Motor neuron (in vitro differentiated cells): ENCODE results near the gene BCAR3. TPM values are rescaled to one million over a fixed set of nuclear protein-coding genes. Genes with fewer than 3 reads are reported as not detected.

ENCODE experiments used
- ATAC-seq, 8 experiments: fragments of 200-7000 bp; cut with Tn5 transposase; replicated peaks in 6 of 8; 2 replicates each; pipeline ENCODE4 v1.8.0; 2021; ENCODE audit warnings: mild to moderate bottlenecking in 8 of 8, moderate library complexity in 8 of 8
- H3K27ac ChIP-seq, 2 donors: fragments of 250-450 bp; sonication (Bioruptor Pico); 2 replicates each; pipeline ENCODE4 v1.9.0; 2021; ENCODE audit warnings: antibody characterized with exemption in 2 of 2, mild to moderate bottlenecking in 2 of 2, moderate library complexity in 1 of 2
- H3K4me1 ChIP-seq, 2 donors: fragments of 250-450 bp; sonication (Bioruptor Pico); replicated peaks in 1 of 2; 2 replicates each; pipeline ENCODE4 v1.6.1; 2021; ENCODE audit warnings: antibody characterized with exemption in 2 of 2, mild to moderate bottlenecking in 2 of 2, moderate library complexity in 1 of 2
- H3K4me3 ChIP-seq, 5 donors: fragments of 250-450 bp; sonication (Bioruptor Pico); 2 replicates each; pipeline ENCODE4 v1.9.0; 2021; ENCODE audit warnings: antibody characterized with exemption in 5 of 5, mild to moderate bottlenecking in 5 of 5, moderate library complexity in 4 of 5
- WGBS, 10 experiments: fragments of 450-650 bp; shearing (Covaris generic); methylation state at CpG; one replicate each; pipeline ENCODE4 v1.0.0; 2022; 5-methylcytosine and 5-hydroxymethylcytosine counted together
- in situ Hi-C, 9 experiments: fragments of 400-800 bp; cut with MboI; loops; one replicate each; pipeline ENCODE4 v1.15.0; 2021; ENCODE audit warnings: low sequenced_read_pairs in 9 of 9, low pct_unique_long_range_greater_than_20kb in 2 of 9; ENCODE audit not compliant: unreplicated experiment in 9 of 9
- total RNA-seq, 8 experiments: library from RNA; unstranded; fragments of 300-600 nt; gene quantifications; 2 replicates each; pipeline versions ENCODE4 v1.2.3 to v1.2.4, GENCODE V29; 2022

Gene BCAR3
- total RNA-seq = 10 to 100 TPM in 7 of 8 experiments, 1 to 10 TPM in 1; 7.9 to 49.4 (median 20.3) TPM

DNA sequence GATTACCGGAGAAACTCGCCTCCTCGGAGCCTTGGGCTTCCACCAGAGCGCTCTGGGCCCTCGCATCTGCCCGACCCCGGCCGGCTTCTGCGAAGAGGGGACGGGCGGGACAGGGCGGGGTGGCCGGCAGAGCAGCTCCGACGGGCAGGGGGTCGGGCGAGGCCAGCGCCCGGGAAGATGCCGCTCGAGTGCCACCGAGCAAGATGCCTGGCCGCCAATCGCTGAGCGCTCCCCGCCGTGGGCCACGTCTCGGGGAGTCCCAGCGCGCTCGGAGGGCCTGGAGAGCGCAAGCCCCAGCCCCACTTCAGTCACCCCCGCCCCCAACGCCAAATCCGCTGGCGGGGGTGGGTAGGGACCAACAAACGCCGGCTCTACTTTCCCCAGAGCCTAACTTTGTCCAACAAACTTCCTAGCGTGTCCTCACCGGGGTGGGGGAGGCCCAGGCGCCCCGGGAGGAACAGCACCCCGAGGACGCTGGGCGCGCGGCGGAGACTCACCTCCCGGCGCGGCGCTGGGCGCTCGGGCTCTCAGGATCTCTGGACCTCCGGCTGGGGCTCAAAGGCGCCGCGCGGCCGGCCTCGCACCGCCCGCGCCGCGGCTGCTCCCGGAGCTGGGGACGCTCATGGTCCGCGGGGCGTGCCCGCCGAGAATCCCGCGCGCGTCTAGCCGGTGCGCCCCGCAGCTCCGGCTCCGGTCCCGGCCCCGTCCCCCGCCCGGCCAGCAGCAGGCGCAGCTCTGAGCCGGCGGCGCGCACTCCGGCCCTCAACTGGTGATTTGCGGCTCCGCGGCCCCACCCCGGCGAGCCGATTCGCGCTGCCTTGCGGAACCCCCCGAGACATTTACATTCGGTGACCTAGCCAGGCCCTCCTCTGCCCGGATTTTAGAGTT is at the start of gene BCAR3:
BCAR3 (minus strand) TSS at position 737 of the 888 bp plus-strand sequence. CDS start 6,907 bp downstream, outside the sequence.
- Histone ChIP-seq H3K27ac (peak within 1 kb of the TSS; percentile 68 to 85), H3K4me3 (peak within 1 kb of the TSS; percentile 51 to 78 (median 69)), H3K4me1 (peaks cover 41 to 46% of the 10 kb centered on the region in 2 donors)
- 0 to 1% (median 0%) methylated on average over 1 to 42 of the region's 105 CpGs; no CpG with 5 or more reads in 6 of the 10 experiments for WGBS, 10 experiments
- peak; percentile 69 to 84 (median 76) for ATAC-seq
- in situ Hi-C loops = no loop called here

DNA sequence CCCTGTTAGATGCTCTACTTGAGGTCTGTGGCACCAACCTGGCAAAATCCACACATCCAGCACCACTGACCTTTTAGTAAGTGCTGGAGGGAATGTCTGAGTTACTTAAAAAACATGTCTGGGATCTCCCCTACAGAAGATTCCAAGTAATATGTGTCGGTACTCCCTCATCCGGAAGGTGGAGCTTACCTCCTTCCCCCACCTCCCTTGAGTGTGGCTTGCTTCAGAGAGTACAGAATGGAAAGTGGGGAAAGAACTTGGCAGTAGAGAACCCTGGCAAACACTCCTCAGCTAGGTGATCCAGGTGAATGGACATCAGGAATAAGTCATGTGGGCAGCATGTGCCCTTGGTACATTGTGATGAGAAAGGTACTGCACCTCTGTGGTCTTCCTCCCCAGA is 49.0 kb upstream of the BCAR3 start:
- 75 to 100% (median 100%) methylated on average over 1 to 2 of the region's 2 CpGs; no CpG with 5 or more reads in 6 of the 10 experiments for WGBS, 10 experiments
- no peak overlapping the region for H3K27ac ChIP-seq

DNA sequence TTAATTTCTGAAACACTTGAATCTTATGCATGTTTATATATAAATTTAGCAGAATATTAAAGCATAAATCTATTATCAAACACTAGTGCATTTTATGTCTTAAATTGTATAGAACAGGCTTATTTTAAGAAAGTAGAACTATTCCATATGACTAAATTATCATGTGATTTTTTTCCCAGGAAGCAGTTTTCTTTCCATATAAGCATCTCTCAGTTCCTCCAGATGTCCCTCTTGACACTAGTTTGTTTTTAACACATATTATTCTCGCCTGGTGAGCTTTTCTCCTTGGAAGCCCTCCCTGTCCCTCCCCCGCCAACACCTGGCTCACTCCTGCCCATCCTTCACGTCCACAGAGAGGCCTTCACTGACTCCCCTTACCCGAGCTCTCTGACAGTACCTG is 48.3 kb upstream of the BCAR3 start:
- 73 to 100% (median 83%) methylated on average over 1 to 3 of the region's 4 CpGs; no CpG with 5 or more reads in 3 of the 10 experiments for WGBS, 10 experiments
- in situ Hi-C loops = loop anchor here in 1 of 9 experiments (25.0 kb wide), 1 partner anchor 107 kb away; no protein-coding TSS in a partner anchor
- Histone ChIP-seq H3K4me1 (peaks cover 6 to 16% of the 10 kb centered on the region in 2 donors), H3K4me3 (no peak overlapping the region), H3K27ac (no peak overlapping the region)
- peak in 1 of 8 experiments; percentile 25 for ATAC-seq

More for the DNA sequence above, 49.0 kb upstream of the BCAR3 start:
- no peak for ATAC-seq
- Histone ChIP-seq H3K4me3 (no peak overlapping the region), H3K4me1 (peaks cover 6 to 15% of the 10 kb centered on the region in 2 donors)
- in situ Hi-C loops = loop anchor here in 1 of 9 experiments (25.0 kb wide), 1 partner anchor 107 kb away; no protein-coding TSS in a partner anchor

DNA sequence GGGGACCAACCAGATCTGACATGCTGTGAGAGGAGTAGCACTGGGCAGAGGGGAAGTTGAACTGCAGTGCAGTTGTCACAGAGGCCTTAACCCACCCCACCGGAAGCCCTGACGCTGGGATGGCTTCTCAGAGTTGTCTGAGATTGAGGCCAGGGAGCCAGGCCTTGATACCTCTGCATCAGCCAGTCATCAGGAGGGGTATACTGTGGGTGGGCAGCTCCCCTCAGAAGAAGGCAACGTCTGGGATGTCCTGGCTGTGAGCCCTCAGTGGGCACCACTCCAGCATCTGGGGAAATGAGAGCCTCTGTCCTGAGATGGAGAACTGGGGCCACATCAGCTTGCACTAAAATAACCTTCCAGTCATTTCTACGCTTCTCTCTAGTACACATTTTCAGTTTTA is 47.9 kb upstream of the BCAR3 start:
- in situ Hi-C loops = loop anchor here in 1 of 9 experiments (25.0 kb wide), 1 partner anchor 108 kb away; no protein-coding TSS in a partner anchor

DNA sequence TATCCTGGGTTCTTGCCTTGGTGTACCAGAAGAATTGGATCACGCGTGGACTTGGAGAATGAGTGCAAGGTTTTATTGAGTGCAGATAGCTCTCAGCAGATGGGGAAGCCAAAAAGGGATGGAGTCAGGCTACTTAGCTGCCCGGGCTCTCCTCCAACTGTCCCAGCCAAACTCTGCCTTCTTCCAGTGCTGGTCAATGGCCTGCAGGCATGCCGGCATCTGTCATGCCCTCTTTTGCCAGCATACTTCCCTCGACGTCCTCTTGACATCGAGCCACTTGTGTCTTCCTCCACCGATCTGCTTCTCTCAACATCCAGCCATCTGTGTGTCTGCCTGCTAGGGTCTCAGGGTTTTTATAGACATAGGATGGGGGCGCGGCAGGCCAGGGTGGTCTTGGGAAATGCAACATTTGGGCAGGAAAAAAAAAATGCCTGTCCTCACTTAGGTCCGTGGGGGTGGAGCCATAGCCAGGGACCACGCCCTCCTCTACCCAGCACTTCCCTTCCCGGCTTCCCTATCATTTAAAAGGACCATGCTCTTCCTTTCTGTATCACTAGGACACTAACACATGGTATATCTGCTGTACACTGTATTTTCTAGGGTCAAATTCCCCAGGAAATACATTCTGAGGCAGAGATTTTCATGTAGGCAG is 47.0 kb upstream of the BCAR3 start:
- Histone ChIP-seq H3K27ac (no peak overlapping the region), H3K4me3 (no peak overlapping the region), H3K4me1 (peaks cover 18 to 29% of the 10 kb centered on the region in 2 donors)
- in situ Hi-C loops = loop anchor here in 1 of 9 experiments (25.0 kb wide), 1 partner anchor 109 kb away; no protein-coding TSS in a partner anchor
- ATAC-seq = no peak
- WGBS, 10 experiments = 17 to 100% (median 80%) methylated on average over 1 to 11 of the region's 13 CpGs; no CpG with 5 or more reads in 1 of the 10 experiments

More for the DNA sequence above, 47.9 kb upstream of the BCAR3 start:
- H3K4me1 ChIP-seq = peaks cover 9 to 20% of the 10 kb centered on the region in 2 donors
- H3K4me3 ChIP-seq = no peak overlapping the region
- WGBS, 10 experiments = 75 to 100% (median 97%) methylated on average over 1 to 4 of the region's 4 CpGs; no CpG with 5 or more reads in 2 of the 10 experiments
- no peak for ATAC-seq
- H3K27ac ChIP-seq = no peak overlapping the region

DNA sequence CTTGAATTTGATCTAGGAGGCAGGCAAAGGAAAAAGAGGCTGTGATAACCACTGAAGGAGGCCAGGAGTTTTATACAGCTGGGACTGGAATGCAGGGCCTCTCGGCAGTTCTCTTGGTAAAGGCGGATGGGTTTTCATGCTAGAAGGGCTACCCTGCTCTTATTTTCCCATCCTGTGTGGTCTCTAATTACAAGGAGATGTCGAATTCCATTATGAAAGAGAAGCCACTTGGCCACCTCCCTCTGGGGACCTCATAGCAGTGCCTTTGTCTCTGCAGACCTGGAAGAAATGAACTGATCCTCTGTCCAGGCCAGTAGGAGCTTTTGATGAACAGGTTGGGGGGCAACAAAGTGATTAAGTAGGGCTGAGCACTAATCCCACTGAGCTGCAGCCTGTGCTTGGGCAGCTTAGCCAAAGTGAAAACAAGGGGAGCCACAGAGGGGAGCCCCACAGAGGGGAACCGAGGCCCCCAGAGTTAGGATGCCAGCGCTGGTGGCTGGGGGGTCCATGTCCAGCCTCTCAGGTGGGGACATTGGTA is 42.2 kb upstream of the BCAR3 start:
- no peak overlapping the region for H3K4me3 ChIP-seq
- in situ Hi-C loops = no loop called here
- ATAC-seq = no peak
- 24 to 100% (median 54%) methylated on average over 1 to 5 of the region's 5 CpGs; no CpG with 5 or more reads in 2 of the 10 experiments for WGBS, 10 experiments
- H3K4me1 ChIP-seq = peaks cover 38 to 49% of the 10 kb centered on the region in 2 donors
- peak overlapping the region; percentile 90 to 91 for H3K27ac ChIP-seq

DNA sequence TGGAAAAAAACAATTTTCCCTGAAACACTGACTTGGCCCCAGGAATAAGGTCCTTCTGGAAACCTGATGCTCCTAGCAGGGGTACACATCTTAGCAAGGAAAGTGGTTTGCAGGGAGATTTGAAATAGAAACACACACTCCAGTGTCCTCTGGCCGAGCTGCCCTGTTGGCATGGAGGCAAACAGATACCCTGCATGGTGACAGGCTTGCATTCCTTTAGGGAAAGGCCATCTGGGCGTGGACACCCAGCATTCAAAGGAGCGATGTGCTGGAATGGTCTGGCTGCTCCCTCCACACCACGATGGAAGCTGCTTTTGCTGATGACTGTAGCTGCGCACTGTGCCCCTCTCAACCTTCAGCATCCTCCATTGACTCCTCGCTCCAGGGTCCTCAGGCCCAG is 41.5 kb upstream of the BCAR3 start:
- in situ Hi-C loops = no loop called here
- peak; percentile 21 to 92 (median 52) for ATAC-seq
- H3K4me1 ChIP-seq = peaks cover 38 to 46% of the 10 kb centered on the region in 2 donors
- peak overlapping the region; percentile 90 to 91 for H3K27ac ChIP-seq
- H3K4me3 ChIP-seq = no peak overlapping the region
- 28 to 100% (median 67%) methylated on average over 1 to 6 of the region's 6 CpGs; no CpG with 5 or more reads in 4 of the 10 experiments for WGBS, 10 experiments

DNA sequence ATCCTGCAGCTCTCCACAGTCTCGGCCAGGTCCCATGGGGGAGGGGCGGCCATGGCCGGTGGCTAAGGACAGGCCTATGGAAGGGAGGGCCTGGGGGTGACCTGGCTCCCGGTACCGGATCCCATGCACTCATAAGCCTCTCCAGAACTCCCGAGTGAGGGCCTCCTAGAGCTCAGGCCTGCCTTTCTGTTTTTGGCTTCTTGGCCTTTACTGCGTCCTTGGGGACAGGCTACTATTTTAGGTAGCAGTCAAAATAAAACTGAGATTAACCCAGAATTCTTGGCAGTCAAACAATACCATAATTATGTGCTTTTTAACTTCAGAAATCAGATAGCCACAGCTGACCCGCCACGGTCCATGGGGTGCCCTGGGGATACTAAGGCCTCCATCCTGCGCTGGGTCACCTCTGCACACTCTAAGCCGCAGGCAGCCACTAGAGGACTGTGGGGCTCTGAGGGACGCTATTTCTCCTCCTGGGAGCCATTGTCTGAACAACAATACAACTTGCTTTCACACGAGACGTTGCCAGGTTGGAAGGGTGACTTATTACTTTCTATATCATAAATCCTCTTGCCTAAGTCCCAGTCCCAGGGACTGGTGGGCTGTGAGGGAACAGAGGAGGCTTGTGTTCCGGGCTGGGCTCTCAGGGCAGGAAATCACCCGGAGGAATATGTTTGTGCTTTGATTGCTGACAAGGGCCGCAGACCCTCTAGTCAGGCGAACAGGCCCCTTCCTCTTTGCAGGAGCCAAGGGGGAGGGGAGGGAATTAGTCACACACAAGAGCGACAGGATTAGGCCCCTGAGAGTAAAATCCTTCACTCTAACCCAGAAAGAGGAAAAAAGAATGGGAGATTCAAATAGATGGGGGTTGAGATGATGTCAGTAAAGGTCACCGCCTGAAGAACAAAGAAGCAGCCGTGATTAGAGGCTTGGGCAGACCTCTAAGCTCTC is 40.7 kb upstream of the BCAR3 start:
- Histone ChIP-seq H3K27ac (peak overlapping the region; percentile 90 to 91), H3K4me1 (peaks cover 35 to 44% of the 10 kb centered on the region in 2 donors), H3K4me3 (no peak overlapping the region)
- in situ Hi-C loops = no loop called here
- peak in 5 of 8 experiments; percentile 85 to 88 (median 86) for ATAC-seq
- 0 to 100% (median 20%) methylated on average over 2 to 16 of the region's 21 CpGs; no CpG with 5 or more reads in 3 of the 10 experiments for WGBS, 10 experiments

DNA sequence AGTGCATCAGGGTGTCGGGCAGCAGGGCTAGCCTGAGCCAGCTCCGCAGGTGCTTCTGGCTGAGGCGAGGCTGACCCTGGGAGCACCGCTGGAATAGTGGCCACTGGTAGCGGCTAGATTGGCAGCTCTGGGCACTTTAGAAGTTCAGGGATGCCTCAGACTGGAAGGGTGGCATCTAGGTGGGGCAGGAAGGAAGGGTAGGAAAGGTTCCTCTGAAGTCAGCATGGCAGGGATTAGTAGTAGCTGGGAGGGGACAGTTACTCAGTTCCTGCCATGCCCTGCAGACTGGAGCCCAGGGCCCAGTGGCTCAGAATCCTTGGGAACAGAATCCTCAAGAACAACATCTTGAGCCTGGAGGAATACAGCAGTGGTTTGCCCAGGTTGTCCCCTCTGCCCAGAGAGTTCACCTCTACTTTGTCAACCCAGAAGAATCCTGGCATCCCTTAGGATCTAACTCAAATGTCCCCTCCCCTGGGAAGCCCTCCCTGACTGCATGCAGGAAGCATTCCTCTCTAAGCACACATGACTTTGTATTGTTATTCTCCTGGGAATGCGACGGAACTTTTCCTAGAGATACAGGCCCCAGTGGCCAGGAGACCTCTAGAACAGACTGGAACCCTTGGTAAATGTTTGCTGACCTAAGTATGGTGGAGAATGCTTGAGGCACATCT is 39.5 kb upstream of the BCAR3 start:
- H3K4me1 ChIP-seq = peaks cover 39 to 43% of the 10 kb centered on the region in 2 donors
- peak overlapping the region; percentile 90 to 91 for H3K27ac ChIP-seq
- H3K4me3 ChIP-seq = no peak overlapping the region
- no peak for ATAC-seq
- in situ Hi-C loops = no loop called here
- WGBS, 10 experiments = 87 to 100% (median 100%) methylated on average over 1 to 6 of the region's 7 CpGs; no CpG with 5 or more reads in 3 of the 10 experiments

DNA sequence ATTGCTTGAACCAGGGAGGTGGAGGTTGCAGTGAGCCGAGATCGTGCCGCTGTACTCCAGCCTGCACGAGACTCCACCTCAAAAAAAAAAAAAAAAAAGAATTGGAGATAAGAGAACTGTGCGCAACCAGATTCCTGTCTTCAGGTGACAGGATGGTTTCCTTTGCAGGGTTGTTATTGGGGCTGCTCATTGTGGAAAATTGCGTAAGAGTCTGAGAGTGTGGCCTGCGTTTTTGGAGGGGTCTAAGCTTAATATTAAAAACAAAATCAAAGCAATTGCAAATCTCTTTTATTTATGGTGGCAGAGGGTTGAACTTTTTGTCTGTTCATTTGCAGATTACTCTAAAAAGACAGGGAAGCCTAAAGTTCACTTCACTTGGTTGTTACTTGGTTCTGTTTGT is 36.0 kb upstream of the BCAR3 start:
- 80 to 100% (median 89%) methylated on average over 1 to 7 of the region's 7 CpGs for WGBS, 10 experiments
- ATAC-seq = no peak
- Histone ChIP-seq H3K4me3 (no peak overlapping the region), H3K27ac (no peak overlapping the region), H3K4me1 (peaks cover 39 to 45% of the 10 kb centered on the region in 2 donors)
- in situ Hi-C loops = no loop called here

DNA sequence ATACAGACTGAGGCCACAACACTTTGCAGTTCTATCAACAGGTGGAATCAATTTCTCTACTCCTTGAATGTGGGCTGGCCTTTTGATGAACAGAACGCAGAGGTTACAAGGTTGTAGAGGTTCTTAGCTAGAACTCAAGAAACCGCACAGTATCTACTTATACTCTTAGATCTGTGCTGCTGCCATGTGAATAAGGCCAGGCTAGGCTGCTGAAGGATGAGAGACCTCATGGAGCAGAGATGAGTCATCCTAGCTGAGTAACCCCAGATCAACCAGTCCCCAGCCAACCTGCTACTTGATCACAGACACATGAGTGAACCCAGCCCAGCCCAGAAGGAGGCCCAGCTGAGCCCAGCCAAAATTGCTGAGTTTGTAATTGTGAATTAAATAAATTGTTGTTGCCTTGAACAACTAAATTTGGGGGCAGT is 35.3 kb upstream of the BCAR3 start:
- ATAC-seq = peak in 5 of 8 experiments; percentile 16 to 49 (median 36)
- in situ Hi-C loops = no loop called here
- no peak overlapping the region for H3K4me3 ChIP-seq
- no peak overlapping the region for H3K27ac ChIP-seq
- peaks cover 33 to 38% of the 10 kb centered on the region in 2 donors for H3K4me1 ChIP-seq
- WGBS, 10 experiments = 95 to 100% (median 100%) methylated on average over 1 to 2 of the region's 2 CpGs; no CpG with 5 or more reads in 2 of the 10 experiments
